K562 (cell line): Measurements from ENCODE around the gene LMAN2. TPM values are rescaled to one million over a fixed set of nuclear protein-coding genes. Genes with fewer than 3 reads are reported as not detected.

ENCODE experiments used
- FOXM1 ChIP-seq, 2 experiments: fragments of 450-650 bp in 1 of 2; sonication (generic) in 1 of 2; formaldehyde crosslinking in 1 of 2; IDR thresholded peaks; 2 replicates each; pipeline versions ENCODE4 v1.6.1 to v1.9.0; 2017 to 2022; ENCODE audit warnings: low read depth in 2 of 2, mild to moderate bottlenecking in 2 of 2, missing genetic modification reagents in 1 of 2, moderate library complexity in 1 of 2
- KDM5B ChIP-seq: fragments of 200-600 bp; sonication (generic); IDR thresholded peaks from 2 replicates; pipeline ENCODE4 v1.6.1; 2012; ENCODE audit warnings: low read depth, mild to moderate bottlenecking, moderate library complexity, low read length, control low read depth, inconsistent platforms; ENCODE audit not compliant: insufficient replicate concordance
- MYC ChIP-seq, 2 experiments: fragments of 250-450 bp in 1 of 2; sonication (Bioruptor Pico) in 1 of 2; IDR thresholded peaks; 2 replicates each; pipeline versions ENCODE4 v1.5.1 to v1.6.1; 2012 to 2021; ENCODE audit warnings: low read depth in 2 of 2, borderline replicate concordance in 1 of 2, improper control_type of control experiment in 1 of 2, low read length in 1 of 2, mild to moderate bottlenecking in 1 of 2, moderate library complexity in 1 of 2
- SMARCA4 ChIP-seq: fragments of 450-650 bp; IDR thresholded peaks from 2 replicates; pipeline ENCODE4 v1.6.1; 2016
- STAT5A ChIP-seq: IDR thresholded peaks from 2 replicates; pipeline ENCODE4 v1.6.1; 2012; ENCODE audit warnings: low read length, inconsistent platforms, borderline replicate concordance
- TAF9B ChIP-seq: fragments of 450-650 bp; IDR thresholded peaks from 2 replicates; pipeline ENCODE4 v1.6.1; 2018; ENCODE audit warnings: mild to moderate bottlenecking; ENCODE audit not compliant: partially characterized antibody
- ZNF24 ChIP-seq: fragments of 450-650 bp; IDR thresholded peaks from 2 replicates; pipeline ENCODE4 v1.6.1; 2016
- ZNF444 ChIP-seq: fragments of 250-450 bp; sonication (Bioruptor Pico); IDR thresholded peaks from 2 replicates; pipeline ENCODE4 v1.4.0; 2020; ENCODE audit warnings: mild to moderate bottlenecking, moderate library complexity
- ZNF551 ChIP-seq: fragments of 250-450 bp; sonication (Bioruptor Pico); IDR thresholded peaks from 2 replicates; pipeline ENCODE4 v1.5.0; 2021; ENCODE audit warnings: mild to moderate bottlenecking, moderate library complexity
- ZNF561 ChIP-seq: fragments of 450-650 bp; formaldehyde crosslinking; conservative IDR thresholded peaks from 2 replicates; pipeline ENCODE4 v1.4.0; 2020; ENCODE audit warnings: mild to moderate bottlenecking, moderate library complexity
- polyA plus RNA-seq, 8 experiments: library from polyadenylated mRNA; depleted of rRNA in 4 of 8; stranded (reverse) in 5 of 8; unstranded in 3 of 8; fragments of >200 nt; fragmentation: Nextera tagmentation in 2 of 8; fragmentation: Illumina TruSeq in 1 of 8; extraction: Ambion mirVana in 2 of 8; extraction: Trizol in 1 of 8; gene quantifications; 2 replicates each; pipeline versions ENCODE4 v1.2.1 to v1.2.3, GENCODE V29; 2011 to 2014; ENCODE audit warnings: inconsistent platforms in 1 of 8, missing spikeins in 1 of 8
- total RNA-seq, 7 experiments: library from RNA; depleted of rRNA in 6 of 7; stranded (reverse); fragments of >200 nt in 6 of 7; fragmentation: Illumina TruSeq in 2 of 7; extraction: Trizol in 2 of 7; gene quantifications; 2 replicates each; pipeline versions ENCODE4 v1.2.1 to v1.2.3, GENCODE V29; 2011 to 2021; ENCODE audit warnings: low replicate concordance in 1 of 7
- TF ChIP-seq, protein P1 (sequence below): fragments of 450-650 bp; IDR thresholded peaks from 2 replicates; pipeline ENCODE4 v1.6.1; 2018; ENCODE audit not compliant: partially characterized antibody
- TF ChIP-seq, protein P2 (sequence below): fragments of 250-450 bp; sonication (Bioruptor Pico); IDR thresholded peaks from 2 replicates; pipeline ENCODE4 v1.4.0; 2020; ENCODE audit warnings: mild to moderate bottlenecking
- TF ChIP-seq, protein P3 (sequence below): fragments of 250-450 bp; sonication (Bioruptor Pico); IDR thresholded peaks from 2 replicates; pipeline ENCODE4 v1.8.0; 2022; ENCODE audit warnings: moderate library complexity, mild to moderate bottlenecking, inconsistent platforms
- TF ChIP-seq, protein P4 (sequence below): fragments of 250-450 bp; sonication (Bioruptor Pico); IDR thresholded peaks from 2 replicates; pipeline ENCODE4 v1.8.0; 2021; ENCODE audit warnings: mild to moderate bottlenecking, moderate library complexity

Gene LMAN2
- total and polyA plus RNA-seq, 9 of the 15 experiments (the other 6 are each of a cell fraction or from before 2014, with no cell fraction given), result 2.7 to 254 (median 136) TPM

DNA sequence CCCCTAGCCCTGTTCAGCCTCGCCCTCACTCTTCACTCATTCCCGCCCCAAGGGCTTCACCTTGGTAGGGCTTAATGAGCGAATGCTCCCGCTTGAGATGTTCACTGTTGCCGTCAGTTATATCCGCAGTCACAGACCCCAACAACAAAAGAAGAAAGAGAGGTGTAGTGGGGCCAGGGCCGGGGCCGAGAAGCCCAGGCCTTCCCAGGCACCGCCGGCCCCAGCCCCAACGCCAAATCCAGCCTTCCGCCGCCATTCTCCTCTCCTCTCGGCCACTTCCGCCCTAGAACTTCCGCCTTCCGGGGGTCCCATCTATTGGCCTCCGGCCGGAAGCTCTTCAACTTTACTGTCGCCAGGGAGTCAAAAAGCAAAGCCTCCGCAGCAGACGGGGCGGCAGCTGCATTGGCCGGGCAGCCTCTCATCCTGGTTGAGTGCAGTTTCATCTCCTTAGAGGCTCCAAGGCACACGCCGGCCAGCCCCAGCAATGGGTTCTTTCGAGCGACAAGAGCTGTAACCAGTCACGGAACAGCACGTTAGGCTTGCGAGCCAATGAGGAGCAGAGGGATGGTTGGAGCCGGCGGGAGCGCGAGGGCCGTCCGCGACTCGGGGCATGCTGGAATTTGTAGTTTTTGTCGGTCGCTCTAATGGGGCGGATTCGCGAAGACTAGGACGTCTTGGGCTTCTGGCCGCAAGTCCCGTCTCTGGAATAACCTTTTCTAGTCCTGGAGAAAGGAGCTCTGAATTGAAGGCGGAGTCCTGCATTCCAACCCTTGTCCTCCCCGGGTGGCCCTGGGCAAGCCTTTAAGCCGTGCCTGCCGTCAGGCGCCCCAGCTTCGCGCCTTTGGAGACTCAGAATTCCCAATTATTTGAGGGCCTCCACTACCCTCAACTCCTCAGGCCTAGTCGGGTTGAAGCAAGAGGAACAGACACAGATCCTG is at the start of gene LMAN2 (continued):
- TF ChIP-seq, protein P1, sequence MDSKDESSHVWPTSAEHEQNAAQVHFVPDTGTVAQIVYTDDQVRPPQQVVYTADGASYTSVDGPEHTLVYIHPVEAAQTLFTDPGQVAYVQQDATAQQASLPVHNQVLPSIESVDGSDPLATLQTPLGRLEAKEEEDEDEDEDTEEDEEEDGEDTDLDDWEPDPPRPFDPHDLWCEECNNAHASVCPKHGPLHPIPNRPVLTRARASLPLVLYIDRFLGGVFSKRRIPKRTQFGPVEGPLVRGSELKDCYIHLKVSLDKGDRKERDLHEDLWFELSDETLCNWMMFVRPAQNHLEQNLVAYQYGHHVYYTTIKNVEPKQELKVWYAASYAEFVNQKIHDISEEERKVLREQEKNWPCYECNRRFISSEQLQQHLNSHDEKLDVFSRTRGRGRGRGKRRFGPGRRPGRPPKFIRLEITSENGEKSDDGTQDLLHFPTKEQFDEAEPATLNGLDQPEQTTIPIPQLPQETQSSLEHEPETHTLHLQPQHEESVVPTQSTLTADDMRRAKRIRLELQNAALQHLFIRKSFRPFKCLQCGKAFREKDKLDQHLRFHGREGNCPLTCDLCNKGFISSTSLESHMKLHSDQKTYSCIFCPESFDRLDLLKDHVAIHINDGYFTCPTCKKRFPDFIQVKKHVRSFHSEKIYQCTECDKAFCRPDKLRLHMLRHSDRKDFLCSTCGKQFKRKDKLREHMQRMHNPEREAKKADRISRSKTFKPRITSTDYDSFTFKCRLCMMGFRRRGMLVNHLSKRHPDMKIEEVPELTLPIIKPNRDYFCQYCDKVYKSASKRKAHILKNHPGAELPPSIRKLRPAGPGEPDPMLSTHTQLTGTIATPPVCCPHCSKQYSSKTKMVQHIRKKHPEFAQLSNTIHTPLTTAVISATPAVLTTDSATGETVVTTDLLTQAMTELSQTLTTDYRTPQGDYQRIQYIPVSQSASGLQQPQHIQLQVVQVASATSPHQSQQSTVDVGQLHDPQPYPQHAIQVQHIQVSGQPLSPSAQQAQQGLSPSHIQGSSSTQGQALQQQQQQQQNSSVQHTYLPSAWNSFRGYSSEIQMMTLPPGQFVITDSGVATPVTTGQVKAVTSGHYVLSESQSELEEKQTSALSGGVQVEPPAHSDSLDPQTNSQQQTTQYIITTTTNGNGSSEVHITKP, result peak; percentile 51
- TF ChIP-seq, protein P2, sequence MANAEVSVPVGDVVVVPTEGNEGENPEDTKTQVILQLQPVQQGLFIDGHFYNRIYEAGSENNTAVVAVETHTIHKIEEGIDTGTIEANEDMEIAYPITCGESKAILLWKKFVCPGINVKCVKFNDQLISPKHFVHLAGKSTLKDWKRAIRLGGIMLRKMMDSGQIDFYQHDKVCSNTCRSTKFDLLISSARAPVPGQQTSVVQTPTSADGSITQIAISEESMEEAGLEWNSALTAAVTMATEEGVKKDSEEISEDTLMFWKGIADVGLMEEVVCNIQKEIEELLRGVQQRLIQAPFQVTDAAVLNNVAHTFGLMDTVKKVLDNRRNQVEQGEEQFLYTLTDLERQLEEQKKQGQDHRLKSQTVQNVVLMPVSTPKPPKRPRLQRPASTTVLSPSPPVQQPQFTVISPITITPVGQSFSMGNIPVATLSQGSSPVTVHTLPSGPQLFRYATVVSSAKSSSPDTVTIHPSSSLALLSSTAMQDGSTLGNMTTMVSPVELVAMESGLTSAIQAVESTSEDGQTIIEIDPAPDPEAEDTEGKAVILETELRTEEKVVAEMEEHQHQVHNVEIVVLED (CRISPR knock-in tag), result peak; percentile 85
- no peak for TF ChIP-seq SMARCA4
- TF ChIP-seq, protein P3, sequence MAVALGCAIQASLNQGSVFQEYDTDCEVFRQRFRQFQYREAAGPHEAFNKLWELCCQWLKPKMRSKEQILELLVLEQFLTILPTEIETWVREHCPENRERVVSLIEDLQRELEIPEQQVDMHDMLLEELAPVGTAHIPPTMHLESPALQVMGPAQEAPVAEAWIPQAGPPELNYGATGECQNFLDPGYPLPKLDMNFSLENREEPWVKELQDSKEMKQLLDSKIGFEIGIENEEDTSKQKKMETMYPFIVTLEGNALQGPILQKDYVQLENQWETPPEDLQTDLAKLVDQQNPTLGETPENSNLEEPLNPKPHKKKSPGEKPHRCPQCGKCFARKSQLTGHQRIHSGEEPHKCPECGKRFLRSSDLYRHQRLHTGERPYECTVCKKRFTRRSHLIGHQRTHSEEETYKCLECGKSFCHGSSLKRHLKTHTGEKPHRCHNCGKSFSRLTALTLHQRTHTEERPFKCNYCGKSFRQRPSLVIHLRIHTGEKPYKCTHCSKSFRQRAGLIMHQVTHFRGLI (CRISPR knock-in tag), result no peak
- TF ChIP-seq, protein P4, sequence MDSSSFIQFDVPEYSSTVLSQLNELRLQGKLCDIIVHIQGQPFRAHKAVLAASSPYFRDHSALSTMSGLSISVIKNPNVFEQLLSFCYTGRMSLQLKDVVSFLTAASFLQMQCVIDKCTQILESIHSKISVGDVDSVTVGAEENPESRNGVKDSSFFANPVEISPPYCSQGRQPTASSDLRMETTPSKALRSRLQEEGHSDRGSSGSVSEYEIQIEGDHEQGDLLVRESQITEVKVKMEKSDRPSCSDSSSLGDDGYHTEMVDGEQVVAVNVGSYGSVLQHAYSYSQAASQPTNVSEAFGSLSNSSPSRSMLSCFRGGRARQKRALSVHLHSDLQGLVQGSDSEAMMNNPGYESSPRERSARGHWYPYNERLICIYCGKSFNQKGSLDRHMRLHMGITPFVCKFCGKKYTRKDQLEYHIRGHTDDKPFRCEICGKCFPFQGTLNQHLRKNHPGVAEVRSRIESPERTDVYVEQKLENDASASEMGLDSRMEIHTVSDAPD (CRISPR knock-in tag), result no peak
- 0 out of 2 replicates have a peak, but pooled peaks have one; percentile 40 for TF ChIP-seq ZNF24
- peak; percentile 64; the same call in 1 of the 2 replicates for TF ChIP-seq FOXM1 (IDR thresholded peaks at IDR 0.05; ENCODE audit: low read depth)
- 0 out of 2 replicates have a peak, but pooled peaks have one; percentile 53 for TF ChIP-seq FOXM1 (CRISPR knock-in tag; IDR thresholded peaks at IDR 0.05; ENCODE audit: low read depth)
- TF ChIP-seq MYC (IDR thresholded peaks at IDR 0.05; ENCODE audit: low read depth, low read length), result no peak; the same call in 1 of the 2 replicates
- TF ChIP-seq MYC (CRISPR knock-in tag; IDR thresholded peaks at IDR 0.05; ENCODE audit: borderline replicate concordance, low read depth), result peak; percentile 76; the same call in 1 of the 2 replicates
- TF ChIP-seq ZNF551 (CRISPR knock-in tag), result no peak
- no peak for TF ChIP-seq ZNF561 (CRISPR knock-in tag)
- peak; percentile 63 for TF ChIP-seq KDM5B
- peak; percentile 94 for TF ChIP-seq TAF9B
- TF ChIP-seq ZNF444 (CRISPR knock-in tag), result no peak
- no peak for TF ChIP-seq STAT5A
